Hepatocyte (in vitro differentiated cells): ENCODE results near the gene ATP5IF1. TPM values are rescaled to one million over a fixed set of nuclear protein-coding genes. Genes with fewer than 3 reads are reported as not detected.
A peak's percentile ranks its signal among the peaks of the same experiment; 100 is the strongest.

Source experiments
- DNase-seq: peaks from one replicate; pipeline ENCODE4 v3.0.0-alpha.2; 2016; ENCODE audit warnings: low spot score
- H2AFZ ChIP-seq: fragments of 200-600 bp; sonication (generic); 2 replicates; pipeline ENCODE4 v1.6.0; 2016; ENCODE audit warnings: antibody characterized with exemption, mild to moderate bottlenecking
- H3K27ac ChIP-seq: fragments of 200-600 bp; sonication (generic); 2 replicates; pipeline ENCODE4 v1.5.1; 2016; ENCODE audit warnings: mild to moderate bottlenecking
- H3K27me3 ChIP-seq: fragments of 200-600 bp; sonication (generic); 2 replicates; pipeline ENCODE4 v1.6.1; 2016
- H3K36me3 ChIP-seq: fragments of 200-600 bp; sonication (generic); replicated peaks from 2 replicates; pipeline ENCODE4 v1.5.1; 2016; ENCODE audit warnings: low read depth; ENCODE audit not compliant: insufficient read depth
- H3K4me1 ChIP-seq: fragments of 200-600 bp; sonication (generic); 2 replicates; pipeline ENCODE4 v1.5.1; 2016; ENCODE audit warnings: mild to moderate bottlenecking, moderate library complexity; ENCODE audit not compliant: insufficient read depth
- H3K4me2 ChIP-seq: fragments of 200-600 bp; sonication (generic); 2 replicates; pipeline ENCODE4 v1.6.0; 2016
- H3K4me3 ChIP-seq: fragments of 200-600 bp; sonication (generic); 2 replicates; pipeline ENCODE4 v1.5.1; 2016; ENCODE audit warnings: mild to moderate bottlenecking
- H3K79me2 ChIP-seq: fragments of 200-600 bp; sonication (generic); 2 replicates; pipeline ENCODE4 v1.6.0; 2017; ENCODE audit warnings: mild to moderate bottlenecking
- H3K9me2 ChIP-seq: fragments of 200-600 bp; sonication (generic); replicated peaks from 2 replicates; pipeline ENCODE4 v1.6.0; 2017; ENCODE audit warnings: mild to moderate bottlenecking; ENCODE audit not compliant: insufficient read depth
- H3K9me3 ChIP-seq: fragments of 200-600 bp; sonication (generic); 2 replicates; pipeline ENCODE4 v1.5.1; 2016; ENCODE audit warnings: low read depth, mild to moderate bottlenecking
- H4K20me1 ChIP-seq: fragments of 200-600 bp; sonication (generic); 2 replicates; pipeline ENCODE4 v1.6.0; 2016; ENCODE audit warnings: mild to moderate bottlenecking; ENCODE audit not compliant: insufficient read depth, poor library complexity, severe bottlenecking
- EZH2 ChIP-seq: fragments of 200-600 bp; sonication (generic); IDR thresholded peaks from 2 replicates; pipeline ENCODE4 v1.6.1; 2016; ENCODE audit warnings: antibody characterized with exemption, mild to moderate bottlenecking, borderline replicate concordance
- EZH2phosphoT487 ChIP-seq: fragments of 200-600 bp; sonication (generic); IDR thresholded peaks from one replicate; pipeline ENCODE4 v1.6.1; 2018; ENCODE audit warnings: antibody characterized with exemption, mild to moderate bottlenecking, low read depth, moderate library complexity; ENCODE audit not compliant: unreplicated experiment, severe bottlenecking
- WGBS: methylation state at CpG from one replicate; pipeline ENCODE4 v1.1.6; 2016; ENCODE audit warnings: low lambda C conversion rate; ENCODE audit errors: missing lambda C conversion rate; 5-methylcytosine and 5-hydroxymethylcytosine counted together
- polyA plus RNA-seq: library from polyadenylated mRNA; unstranded; fragments of >200 nt; fragmentation: Nextera tagmentation; extraction: Ambion mirVana; gene quantifications from 2 replicates; pipeline ENCODE4 v1.2.1, GENCODE V29; 2016
- total RNA-seq: library from RNA; depleted of rRNA; stranded (reverse); fragments of >200 nt; gene quantifications from 2 replicates; pipeline ENCODE4 v1.2.3, GENCODE V29; 2014
- TF ChIP-seq, protein P1 (sequence below): fragments of 200-600 bp; sonication (generic); IDR thresholded peaks from 2 replicates; pipeline ENCODE4 v1.5.1; 2016; ENCODE audit warnings: antibody characterized with exemption, mild to moderate bottlenecking; ENCODE audit not compliant: poor library complexity

Gene ATP5IF1
- total and polyA plus RNA-seq, 2 experiments from 2014 or later = 249 to 503 TPM

DNA sequence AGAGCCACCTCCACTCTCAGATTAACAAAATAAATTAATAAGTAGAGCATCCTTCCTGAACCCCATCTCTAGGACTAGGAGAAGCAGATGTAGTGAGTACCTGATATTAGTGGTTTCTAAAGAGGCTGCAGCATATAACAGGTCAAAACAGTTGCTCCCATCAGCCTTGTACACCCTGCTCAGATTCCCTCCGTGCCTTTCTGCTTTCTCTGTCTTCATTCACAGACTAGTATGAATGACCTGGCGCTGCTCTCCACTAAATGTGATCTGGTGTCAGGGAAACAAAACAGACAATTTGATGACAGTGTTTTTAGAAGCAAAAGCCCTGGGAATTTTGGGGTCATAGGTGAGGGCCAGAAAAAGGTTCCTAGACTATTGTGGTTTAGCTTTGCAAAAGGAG lies 31.7 kb downstream of the ATP5IF1 start:
- no peak overlapping the region for H3K4me3 ChIP-seq
- H3K79me2 ChIP-seq = peaks cover 96% of the 10 kb centered on the region
- no peaks in the 10 kb centered on the region for H3K9me3 ChIP-seq
- peaks cover 30% of the 10 kb centered on the region for H3K4me1 ChIP-seq
- DNase-seq = no peak
- H3K4me2 ChIP-seq = no peak overlapping the region
- TF ChIP-seq EZH2phosphoT487 = no peak
- TF ChIP-seq, protein P1, sequence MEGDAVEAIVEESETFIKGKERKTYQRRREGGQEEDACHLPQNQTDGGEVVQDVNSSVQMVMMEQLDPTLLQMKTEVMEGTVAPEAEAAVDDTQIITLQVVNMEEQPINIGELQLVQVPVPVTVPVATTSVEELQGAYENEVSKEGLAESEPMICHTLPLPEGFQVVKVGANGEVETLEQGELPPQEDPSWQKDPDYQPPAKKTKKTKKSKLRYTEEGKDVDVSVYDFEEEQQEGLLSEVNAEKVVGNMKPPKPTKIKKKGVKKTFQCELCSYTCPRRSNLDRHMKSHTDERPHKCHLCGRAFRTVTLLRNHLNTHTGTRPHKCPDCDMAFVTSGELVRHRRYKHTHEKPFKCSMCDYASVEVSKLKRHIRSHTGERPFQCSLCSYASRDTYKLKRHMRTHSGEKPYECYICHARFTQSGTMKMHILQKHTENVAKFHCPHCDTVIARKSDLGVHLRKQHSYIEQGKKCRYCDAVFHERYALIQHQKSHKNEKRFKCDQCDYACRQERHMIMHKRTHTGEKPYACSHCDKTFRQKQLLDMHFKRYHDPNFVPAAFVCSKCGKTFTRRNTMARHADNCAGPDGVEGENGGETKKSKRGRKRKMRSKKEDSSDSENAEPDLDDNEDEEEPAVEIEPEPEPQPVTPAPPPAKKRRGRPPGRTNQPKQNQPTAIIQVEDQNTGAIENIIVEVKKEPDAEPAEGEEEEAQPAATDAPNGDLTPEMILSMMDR = no peak
- H3K27me3 ChIP-seq = no peaks in the 10 kb centered on the region
- no peaks in the 10 kb centered on the region for H3K36me3 ChIP-seq
- H3K27ac ChIP-seq = peak overlapping the region; percentile 50
- no peak overlapping the region for H2AFZ ChIP-seq
- H3K9me2 ChIP-seq = no peaks in the 10 kb centered on the region
- WGBS = 77% methylated on average over 2 of the region's 2 CpGs
- H4K20me1 ChIP-seq = peaks cover 90% of the 10 kb centered on the region

DNA sequence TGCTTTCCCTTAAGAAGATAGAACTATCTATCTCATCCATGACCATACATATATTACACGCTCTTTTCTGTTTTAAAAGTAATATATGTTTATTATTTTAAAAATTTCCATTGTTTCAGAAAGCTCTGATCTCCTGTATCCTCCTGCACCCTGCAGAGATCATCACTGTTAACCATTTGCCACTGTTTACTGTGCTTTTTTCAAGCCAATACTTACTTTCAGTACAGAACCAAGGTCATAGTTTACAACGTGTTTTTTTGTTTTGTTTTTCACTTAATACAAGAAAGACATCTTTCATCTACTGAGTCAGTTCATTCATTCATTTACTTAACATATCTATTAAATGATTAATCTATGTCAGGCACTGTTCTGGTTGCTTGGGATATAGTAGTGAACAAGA lies 33.6 kb downstream of the ATP5IF1 start:
- H2AFZ ChIP-seq = no peak overlapping the region
- H4K20me1 ChIP-seq = peaks cover 71% of the 10 kb centered on the region
- no peaks in the 10 kb centered on the region for H3K9me3 ChIP-seq
- H3K4me3 ChIP-seq = no peak overlapping the region
- no peak overlapping the region for H3K27ac ChIP-seq
- H3K9me2 ChIP-seq = no peaks in the 10 kb centered on the region
- H3K36me3 ChIP-seq = no peaks in the 10 kb centered on the region
- H3K4me2 ChIP-seq = no peak overlapping the region
- H3K79me2 ChIP-seq = peaks cover 81% of the 10 kb centered on the region
- no peak for TF ChIP-seq EZH2phosphoT487
- TF ChIP-seq EZH2 = no peak
- TF ChIP-seq, protein P1 = no peak
- no peak for DNase-seq
- H3K4me1 ChIP-seq = peaks cover 16% of the 10 kb centered on the region
- 70% methylated on average over 2 of the region's 2 CpGs for WGBS
- no peaks in the 10 kb centered on the region for H3K27me3 ChIP-seq

DNA sequence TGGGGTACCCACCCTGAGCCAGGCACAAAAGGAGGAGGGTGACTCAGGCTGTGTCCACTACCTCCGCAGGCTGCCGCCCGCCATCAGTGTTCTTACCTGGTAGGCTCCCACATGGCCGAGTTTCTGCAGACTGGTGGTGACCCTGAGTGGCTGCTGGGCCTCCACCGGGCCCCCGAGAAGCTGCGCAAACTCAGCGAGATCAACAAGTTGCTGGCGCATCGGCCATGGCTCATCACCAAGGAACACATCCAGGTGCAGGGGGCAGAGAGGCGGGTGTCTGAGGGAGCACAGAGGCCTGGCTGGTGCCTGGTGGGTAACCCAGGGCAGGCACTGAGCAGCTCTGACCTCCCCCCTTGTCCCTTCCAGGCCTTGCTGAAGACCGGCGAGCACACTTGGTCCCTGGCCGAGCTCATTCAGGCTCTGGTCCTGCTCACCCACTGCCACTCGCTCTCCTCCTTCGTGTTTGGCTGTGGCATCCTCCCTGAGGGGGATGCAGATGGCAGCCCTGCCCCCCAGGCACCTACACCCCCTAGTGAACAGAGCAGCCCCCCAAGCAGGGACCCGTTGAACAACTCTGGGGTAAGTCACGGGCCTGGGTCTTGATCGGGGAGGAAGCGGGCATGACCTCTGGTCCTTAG lies 36.4 kb downstream of the ATP5IF1 start:
- no peaks in the 10 kb centered on the region for H3K36me3 ChIP-seq
- no peak for TF ChIP-seq EZH2
- TF ChIP-seq, protein P1 = no peak
- 98% methylated on average over 20 of the region's 20 CpGs for WGBS
- H3K27me3 ChIP-seq = no peaks in the 10 kb centered on the region
- H3K4me3 ChIP-seq = no peak overlapping the region
- H3K79me2 ChIP-seq = peaks cover 53% of the 10 kb centered on the region
- no peak for DNase-seq
- H3K9me3 ChIP-seq = no peaks in the 10 kb centered on the region
- peaks cover 2% of the 10 kb centered on the region for H3K4me1 ChIP-seq
- H4K20me1 ChIP-seq = peaks cover 43% of the 10 kb centered on the region
- H3K9me2 ChIP-seq = no peaks in the 10 kb centered on the region
- no peak overlapping the region for H3K27ac ChIP-seq
- no peak overlapping the region for H2AFZ ChIP-seq
- no peak overlapping the region for H3K4me2 ChIP-seq
